GM21515 (cell line): ENCODE data around the gene FAM163A.

ENCODE experiments used
- ATAC-seq: cut with Tn5 transposase; IDR thresholded peaks from one replicate; pipeline ENCODE4 v1.9.1; 2021; ENCODE audit not compliant: unreplicated experiment

The FAM163A gene

GRCh38 chr1:179748772-179749171 is 5.7 kb downstream of the FAM163A start:
- ATAC-seq = no peak

- no peak for ATAC-seq
Measured at GRCh38 chr1:179750630-179751029, 7.5 kb downstream of the FAM163A start.

GRCh38 chr1:179753061-179753460 is 10.0 kb downstream of the FAM163A start:
- ATAC-seq = no peak

GRCh38 chr1:179754041-179754624 is 11.0 kb downstream of the FAM163A start:
- no peak for ATAC-seq

- no peak for ATAC-seq
Measured at GRCh38 chr1:179757933-179758332, 14.8 kb downstream of the FAM163A start.

- ATAC-seq = no peak
Measured at GRCh38 chr1:179760521-179760920, 17.4 kb downstream of the FAM163A start.

- ATAC-seq = no peak
Measured at GRCh38 chr1:179761296-179761695, 18.2 kb downstream of the FAM163A start.

- no peak for ATAC-seq
Measured at GRCh38 chr1:179761846-179762640, 19.0 kb downstream of the FAM163A start.

- no peak for ATAC-seq
Measured at GRCh38 chr1:179767177-179767581, 24.1 kb downstream of the FAM163A start.

GRCh38 chr1:179767996-179768395 is 24.9 kb downstream of the FAM163A start:
- ATAC-seq = no peak

- no peak for ATAC-seq
Measured at GRCh38 chr1:179770887-179771502, 27.9 kb downstream of the FAM163A start.

- no peak for ATAC-seq
Measured at GRCh38 chr1:179773264-179773663, 30.2 kb downstream of the FAM163A start.

GRCh38 chr1:179774000-179774399 is 30.9 kb downstream of the FAM163A start:
- ATAC-seq = no peak

GRCh38 chr1:179774566-179774965 is 31.5 kb downstream of the FAM163A start:
- no peak for ATAC-seq

- ATAC-seq = no peak
Measured at GRCh38 chr1:179775009-179775408, 31.9 kb downstream of the FAM163A start.

GRCh38 chr1:179776831-179777230 is 33.7 kb downstream of the FAM163A start:
- no peak for ATAC-seq

- ATAC-seq = no peak
Measured at GRCh38 chr1:179777731-179778130, 34.6 kb downstream of the FAM163A start.

- ATAC-seq = no peak
Measured at GRCh38 chr1:179779645-179780272, 36.7 kb downstream of the FAM163A start.

GRCh38 chr1:179781962-179782361 is 38.9 kb downstream of the FAM163A start:
- no peak for ATAC-seq

- ATAC-seq = no peak
Measured at GRCh38 chr1:179785031-179785431, 41.9 kb downstream of the FAM163A start.

GRCh38 chr1:179785728-179786127 is 42.6 kb downstream of the FAM163A start:
- no peak for ATAC-seq
